HUES6 (cell line): ENCODE data around the gene COG4.

Experiments used
- H3K27ac ChIP-seq: 2 replicates; pipeline ENCODE4 v1.7.0; 2013; ENCODE audit warnings: low read depth, mild to moderate bottlenecking, low read length, inconsistent platforms
- H3K27me3 ChIP-seq: 2 replicates; pipeline ENCODE4 v1.6.1; 2013; ENCODE audit warnings: low read length; ENCODE audit not compliant: control insufficient read depth, insufficient read depth
- H3K36me3 ChIP-seq: 2 replicates; pipeline ENCODE4 v1.6.1; 2013; ENCODE audit warnings: low read length; ENCODE audit not compliant: control insufficient read depth, insufficient read depth
- H3K4me1 ChIP-seq: 2 replicates; pipeline ENCODE4 v1.6.1; 2013; ENCODE audit warnings: low read length; ENCODE audit not compliant: control insufficient read depth, insufficient read depth
- H3K4me3 ChIP-seq: 2 replicates; pipeline ENCODE4 v1.5.1; 2013; ENCODE audit warnings: low read depth, low read length
- H3K9ac ChIP-seq: one replicate; pipeline ENCODE4 v1.6.1; 2013; ENCODE audit warnings: mild to moderate bottlenecking, low read length
- H3K9me3 ChIP-seq: 2 replicates; pipeline ENCODE4 v1.6.1; 2013; ENCODE audit warnings: low read depth, low read length; ENCODE audit not compliant: control insufficient read depth, insufficient read depth

The COG4 gene

DNA sequence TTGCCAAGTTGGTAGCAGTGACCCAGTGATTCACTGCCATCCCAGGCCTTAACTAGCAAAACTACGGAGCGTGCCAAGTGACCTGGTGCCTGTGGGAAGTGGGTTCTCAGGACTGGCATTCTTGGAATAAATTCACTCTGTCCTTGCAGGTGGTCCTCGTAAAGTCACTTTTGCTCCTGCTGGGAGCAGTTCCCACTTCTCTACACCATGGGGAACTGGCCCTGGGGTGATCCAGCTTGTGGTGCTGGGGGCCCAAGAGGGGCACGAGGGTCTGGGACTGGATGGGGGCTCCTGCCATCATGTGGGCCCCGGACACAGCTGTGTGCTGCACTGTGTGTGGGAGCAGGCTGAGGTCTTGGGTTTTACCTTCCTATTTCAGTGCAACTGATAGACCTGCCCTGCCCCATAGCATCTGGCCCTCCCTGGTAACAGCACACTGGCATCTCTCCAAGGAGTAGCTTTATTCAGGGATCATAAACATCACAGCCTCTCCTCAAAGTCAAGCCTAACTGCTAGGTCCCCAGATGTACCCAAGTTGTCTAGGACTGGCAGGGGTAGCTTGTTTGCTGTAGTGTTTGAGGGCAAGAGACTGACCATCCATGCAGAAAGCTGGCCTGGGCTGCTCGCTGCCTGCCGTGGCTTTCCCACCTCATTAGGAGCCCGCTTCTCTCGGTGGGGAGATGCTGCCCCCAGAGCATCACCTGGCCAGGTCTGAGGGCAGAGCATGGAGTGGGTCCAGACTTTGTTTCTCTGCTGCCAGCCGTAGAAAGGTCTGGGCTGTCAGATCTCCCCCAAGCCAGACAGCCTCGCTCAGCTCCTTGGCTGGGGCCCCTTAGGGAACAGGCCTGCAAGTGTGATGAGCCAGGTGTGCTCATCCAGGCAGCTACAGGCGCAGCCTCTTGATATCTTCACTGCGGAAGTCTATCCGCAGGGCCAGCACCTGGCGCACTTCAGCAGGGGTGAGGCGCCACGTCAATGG is 42.9 kb downstream of the COG4 start:
- peaks cover 58% of the 10 kb centered on the region for H3K36me3 ChIP-seq
- H3K27ac ChIP-seq, result no peak overlapping the region
- no peaks in the 10 kb centered on the region for H3K9me3 ChIP-seq
- no peak overlapping the region for H3K9ac ChIP-seq
- H3K4me3 ChIP-seq, result no peak overlapping the region
- H3K4me1 ChIP-seq, result peaks cover 21% of the 10 kb centered on the region
- no peaks in the 10 kb centered on the region for H3K27me3 ChIP-seq

DNA sequence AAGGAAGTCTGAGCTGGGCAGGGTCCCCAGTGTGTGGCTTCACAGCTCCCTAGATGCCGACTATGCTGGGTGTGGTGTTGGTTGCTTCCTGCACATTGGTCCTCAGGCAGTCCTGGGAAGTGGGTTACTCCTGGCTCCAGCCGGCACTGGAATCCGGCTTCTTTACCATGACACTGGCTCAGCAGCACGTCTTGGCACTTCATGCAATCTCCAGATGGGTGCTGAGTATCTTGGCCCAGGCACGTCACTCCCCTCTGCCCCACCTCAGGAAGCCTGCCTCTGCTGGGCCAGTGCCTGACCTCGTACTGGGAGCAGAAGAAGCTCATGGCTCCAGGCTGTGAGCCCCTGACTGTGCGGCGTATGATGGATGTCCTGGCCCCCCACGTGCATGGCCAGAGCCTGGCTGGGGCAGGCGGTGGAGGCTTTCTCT is 44.4 kb downstream of the COG4 start:
- Histone ChIP-seq H3K27me3 (no peaks in the 10 kb centered on the region), H3K4me3 (no peak overlapping the region), H3K9ac (no peak overlapping the region), H3K4me1 (peaks cover 21% of the 10 kb centered on the region), H3K9me3 (no peaks in the 10 kb centered on the region), H3K27ac (no peak overlapping the region), H3K36me3 (peaks cover 61% of the 10 kb centered on the region)

DNA sequence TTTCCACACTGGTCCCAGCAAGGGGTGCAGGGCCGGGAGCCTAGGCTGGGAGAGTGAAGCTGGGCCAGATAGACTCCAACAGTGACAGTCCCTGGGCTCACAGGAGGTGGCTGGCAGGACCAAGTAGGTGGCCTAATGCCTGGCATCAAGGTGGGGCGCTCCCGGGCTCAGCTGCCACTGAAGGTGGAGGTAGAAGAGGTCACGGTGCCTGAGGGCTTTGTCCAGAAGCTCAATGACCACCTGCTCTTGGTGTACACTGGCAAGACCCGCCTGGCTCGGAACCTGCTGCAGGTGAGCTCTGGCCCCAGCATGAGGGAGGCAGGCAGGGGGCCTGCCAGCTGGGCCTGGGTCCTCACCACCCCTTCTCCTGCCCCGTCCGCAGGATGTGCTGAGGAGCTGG is 45.2 kb downstream of the COG4 start:
- H3K27ac ChIP-seq, result no peak overlapping the region
- H3K9me3 ChIP-seq, result no peaks in the 10 kb centered on the region
- H3K4me3 ChIP-seq, result no peak overlapping the region
- H3K9ac ChIP-seq, result no peak overlapping the region
- H3K4me1 ChIP-seq, result peaks cover 21% of the 10 kb centered on the region
- peaks cover 58% of the 10 kb centered on the region for H3K36me3 ChIP-seq
- no peaks in the 10 kb centered on the region for H3K27me3 ChIP-seq

DNA sequence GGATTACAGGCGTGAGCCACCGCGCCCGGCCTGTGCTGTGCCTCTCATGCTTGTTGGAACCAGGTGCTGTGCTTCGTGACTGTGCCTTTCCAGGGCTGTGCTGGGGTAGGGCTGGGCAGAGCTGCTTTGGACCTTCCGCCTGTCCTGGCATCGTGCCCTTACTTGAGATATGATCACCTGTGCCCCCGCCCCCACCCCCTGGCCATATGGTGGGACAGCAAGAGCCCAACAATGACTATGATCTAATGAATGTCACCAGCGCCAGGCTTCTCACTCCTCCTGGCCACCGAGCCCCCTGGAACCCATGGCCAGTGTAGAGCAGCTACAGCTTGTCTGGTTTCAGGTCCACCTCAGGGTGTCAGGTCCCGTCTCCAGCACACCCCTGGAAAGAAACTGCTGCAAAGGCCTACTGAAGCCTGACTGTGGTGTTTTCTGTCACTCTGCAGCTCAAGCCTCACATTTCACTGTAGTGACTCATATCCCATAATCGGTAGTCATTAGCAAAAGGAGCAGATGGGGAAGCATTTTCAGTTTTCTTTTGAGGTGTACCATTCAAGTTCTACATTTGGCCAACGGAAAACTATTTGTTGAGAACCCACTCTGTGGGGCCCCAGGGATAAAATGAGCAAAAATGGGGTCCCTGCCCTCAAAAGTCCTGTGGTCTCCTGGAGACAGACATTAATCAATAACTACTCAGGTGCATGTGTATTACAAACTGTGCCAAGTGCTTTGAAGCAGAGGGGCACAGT is 46.9 kb downstream of the COG4 start:
- Histone ChIP-seq H3K9ac (no peak overlapping the region), H3K9me3 (no peaks in the 10 kb centered on the region)

DNA sequence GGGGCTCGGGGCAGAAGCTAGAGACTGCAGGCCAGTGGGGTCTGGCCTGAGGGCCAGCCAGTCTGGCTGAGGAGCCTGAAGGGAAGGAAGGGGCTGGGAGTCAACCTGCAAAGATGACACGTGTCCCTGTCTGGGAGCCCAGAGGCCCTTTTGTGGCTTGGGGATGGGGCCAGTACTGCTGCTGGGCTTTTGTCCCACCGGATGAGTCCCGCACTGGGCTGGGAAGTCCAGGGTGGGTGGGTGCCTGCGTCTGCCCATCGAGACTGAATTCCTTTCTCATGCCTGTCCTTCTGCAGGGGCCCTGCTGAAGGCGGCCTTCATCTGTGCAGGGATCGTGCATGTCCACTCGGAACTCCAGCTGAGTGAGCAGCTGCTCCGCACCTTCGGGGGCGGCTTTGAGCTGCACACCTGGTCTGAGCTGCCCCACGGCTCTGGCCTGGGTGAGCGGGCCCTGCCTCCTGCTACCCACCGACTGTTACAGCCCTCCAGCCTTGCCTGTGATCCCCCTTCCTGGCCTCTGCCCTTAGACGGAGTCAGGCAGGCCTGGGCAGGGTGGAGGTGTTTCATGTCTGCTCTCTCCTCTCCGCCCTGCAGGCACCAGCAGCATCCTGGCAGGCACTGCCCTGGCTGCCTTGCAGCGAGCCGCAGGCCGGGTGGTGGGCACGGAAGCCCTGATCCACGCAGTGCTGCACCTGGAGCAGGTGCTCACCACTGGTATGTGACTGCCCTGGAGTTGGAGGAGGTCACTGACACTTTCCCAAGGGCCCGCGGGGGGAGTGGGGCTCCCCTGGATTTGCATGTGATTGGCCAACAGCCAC is 48.1 kb downstream of the COG4 start:
- Histone ChIP-seq H3K27me3 (no peaks in the 10 kb centered on the region), H3K36me3 (peaks cover 35% of the 10 kb centered on the region), H3K9me3 (no peaks in the 10 kb centered on the region), H3K4me3 (no peak overlapping the region), H3K9ac (no peak overlapping the region), H3K4me1 (peaks cover 21% of the 10 kb centered on the region), H3K27ac (0 out of 2 replicates have a peak overlapping the region, but pooled peaks have one; percentile 27)

More for the DNA sequence above, 46.9 kb downstream of the COG4 start:
- H3K4me3 ChIP-seq, result no peak overlapping the region
- H3K4me1 ChIP-seq, result peaks cover 21% of the 10 kb centered on the region
- no peaks in the 10 kb centered on the region for H3K27me3 ChIP-seq
- H3K27ac ChIP-seq, result no peak overlapping the region
- peaks cover 47% of the 10 kb centered on the region for H3K36me3 ChIP-seq

DNA sequence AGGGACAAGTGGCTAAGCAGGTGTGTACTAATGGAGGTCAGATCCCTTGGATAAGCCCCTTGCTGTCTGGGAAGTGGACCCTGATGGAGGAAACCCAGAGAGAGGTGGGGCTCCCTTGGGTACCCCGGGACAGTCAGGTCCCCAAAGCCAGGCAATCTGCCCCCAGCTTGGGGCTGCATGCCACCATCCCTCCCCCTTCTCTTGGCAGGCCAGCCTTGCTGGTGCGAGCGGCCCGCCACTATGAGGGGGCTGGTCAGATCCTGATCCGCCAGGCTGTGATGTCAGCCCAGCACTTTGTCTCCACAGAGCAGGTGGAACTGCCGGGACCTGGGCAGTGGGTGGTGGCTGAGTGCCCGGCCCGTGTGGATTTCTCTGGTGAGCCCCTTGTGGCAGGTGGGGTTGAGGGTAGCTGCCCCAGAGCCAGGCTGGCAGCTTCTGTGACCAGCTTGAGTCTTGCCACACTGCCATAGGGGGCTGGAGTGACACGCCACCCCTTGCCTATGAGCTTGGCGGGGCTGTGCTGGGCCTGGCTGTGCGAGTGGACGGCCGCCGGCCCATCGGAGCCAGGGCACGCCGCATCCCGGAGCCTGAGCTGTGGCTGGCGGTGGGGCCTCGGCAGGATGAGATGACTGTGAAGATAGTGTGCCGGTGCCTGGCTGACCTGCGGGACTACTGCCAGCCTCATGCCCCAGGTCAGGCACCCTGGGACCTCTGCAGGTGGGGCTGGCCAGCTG is 48.9 kb downstream of the COG4 start:
- H3K9ac ChIP-seq, result no peak overlapping the region
- no peak overlapping the region for H3K27ac ChIP-seq
- no peaks in the 10 kb centered on the region for H3K9me3 ChIP-seq
- H3K27me3 ChIP-seq, result no peaks in the 10 kb centered on the region
- H3K36me3 ChIP-seq, result peaks cover 28% of the 10 kb centered on the region
- H3K4me3 ChIP-seq, result no peak overlapping the region
- H3K4me1 ChIP-seq, result peaks cover 20% of the 10 kb centered on the region

DNA sequence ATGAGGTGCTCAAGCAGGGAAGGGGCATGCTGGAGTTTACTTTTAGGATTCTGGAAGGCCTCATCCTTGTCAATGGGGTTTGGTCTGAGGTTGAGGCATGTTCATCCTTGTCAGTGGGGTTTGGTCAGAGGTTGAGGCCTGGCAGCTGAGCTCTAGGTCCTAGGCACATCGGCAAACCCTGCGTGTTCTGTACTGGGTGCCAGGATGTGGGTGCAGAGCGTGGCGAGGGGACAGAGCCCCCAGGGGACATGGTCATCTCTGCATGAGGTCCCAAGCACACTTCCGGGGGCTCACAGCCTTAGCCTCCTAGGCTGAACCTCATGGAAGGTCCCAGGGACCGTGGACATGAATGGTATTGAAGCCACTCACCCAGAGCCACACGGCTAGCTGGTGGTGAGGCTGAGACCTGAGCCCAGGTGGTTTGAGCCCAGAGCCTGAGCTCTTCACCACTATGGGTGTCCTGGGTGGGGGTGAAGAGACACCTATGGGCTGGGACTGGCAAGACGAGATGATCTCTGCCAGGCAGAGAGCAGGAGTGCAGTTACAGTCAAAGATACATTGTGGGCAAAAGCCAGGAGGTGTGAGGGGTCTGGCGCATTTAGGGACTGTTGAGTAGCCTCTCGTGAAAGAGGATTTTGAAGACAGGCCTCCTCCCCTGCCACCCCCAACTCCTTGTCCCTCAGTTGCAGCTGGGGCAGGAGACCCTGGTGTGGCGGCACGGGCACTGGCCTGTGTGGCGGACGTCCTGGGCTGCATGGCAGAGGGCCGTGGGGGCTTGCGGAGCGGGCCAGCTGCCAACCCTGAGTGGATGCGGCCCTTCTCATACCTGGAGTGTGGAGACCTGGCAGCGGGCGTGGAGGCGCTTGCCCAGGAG is 49.7 kb downstream of the COG4 start:
- no peaks in the 10 kb centered on the region for H3K9me3 ChIP-seq
- H3K27me3 ChIP-seq, result no peaks in the 10 kb centered on the region
- no peak overlapping the region for H3K27ac ChIP-seq
- no peak overlapping the region for H3K9ac ChIP-seq
- H3K36me3 ChIP-seq, result peaks cover 20% of the 10 kb centered on the region; the same call in 1 of the 2 replicates
- H3K4me3 ChIP-seq, result no peak overlapping the region
- peaks cover 12% of the 10 kb centered on the region for H3K4me1 ChIP-seq

DNA sequence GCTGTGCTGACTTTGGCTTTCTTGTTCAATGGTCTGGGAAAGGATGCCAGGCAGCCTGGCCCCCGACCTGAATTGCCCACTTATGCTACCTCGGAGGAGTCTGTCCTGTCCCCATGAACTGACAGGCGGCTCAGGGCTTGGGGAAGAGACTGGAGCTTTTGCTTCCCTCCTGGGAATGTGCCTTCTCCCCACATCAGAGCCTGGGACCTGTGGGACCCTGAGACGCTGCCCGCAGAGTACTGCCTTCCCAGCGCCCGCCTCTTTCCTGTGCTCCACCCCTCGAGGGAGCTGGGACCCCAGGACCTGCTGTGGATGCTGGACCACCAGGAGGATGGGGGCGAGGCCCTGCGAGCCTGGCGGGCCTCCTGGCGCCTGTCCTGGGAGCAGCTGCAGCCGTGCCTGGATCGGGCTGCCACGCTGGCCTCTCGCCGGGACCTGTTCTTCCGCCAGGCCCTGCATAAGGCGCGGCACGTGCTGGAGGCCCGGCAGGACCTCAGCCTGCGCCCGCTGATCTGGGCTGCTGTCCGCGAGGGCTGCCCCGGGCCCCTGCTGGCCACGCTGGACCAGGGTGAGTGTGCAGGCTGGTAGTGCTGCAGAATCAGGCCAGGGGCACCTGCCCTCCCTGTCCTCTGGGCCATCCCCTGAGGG is 50.4 kb downstream of the COG4 start:
- H3K36me3 ChIP-seq, result peaks cover 12% of the 10 kb centered on the region; the same call in 1 of the 2 replicates
- H3K9me3 ChIP-seq, result no peaks in the 10 kb centered on the region
- no peak overlapping the region for H3K9ac ChIP-seq
- peaks cover 7% of the 10 kb centered on the region; the same call in 1 of the 2 replicates for H3K4me1 ChIP-seq
- no peak overlapping the region for H3K4me3 ChIP-seq
- no peak overlapping the region for H3K27ac ChIP-seq
- H3K27me3 ChIP-seq, result no peaks in the 10 kb centered on the region

DNA sequence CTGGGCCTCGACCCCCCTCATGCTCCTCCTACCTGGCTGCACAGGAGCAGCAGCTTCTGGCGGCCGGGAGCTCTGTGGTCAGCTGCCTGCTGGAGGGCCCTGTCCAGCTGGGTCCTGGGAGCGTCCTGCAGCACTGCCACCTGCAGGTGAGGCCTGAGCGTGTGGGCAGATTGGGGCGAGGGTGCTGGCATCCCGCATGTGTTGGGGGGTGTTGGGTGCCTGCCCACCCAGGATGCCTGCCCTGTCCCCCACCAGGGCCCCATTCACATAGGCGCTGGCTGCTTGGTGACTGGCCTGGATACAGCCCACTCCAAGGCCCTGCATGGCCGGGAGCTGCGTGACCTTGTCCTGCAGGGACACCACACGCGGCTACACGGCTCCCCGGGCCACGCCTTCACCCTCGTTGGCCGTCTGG is 52.4 kb downstream of the COG4 start:
- Histone ChIP-seq H3K9me3 (no peaks in the 10 kb centered on the region), H3K9ac (no peak overlapping the region), H3K27ac (no peak overlapping the region), H3K36me3 (peaks cover 12% of the 10 kb centered on the region; the same call in 1 of the 2 replicates), H3K4me1 (no peaks in the 10 kb centered on the region), H3K4me3 (no peak overlapping the region), H3K27me3 (no peaks in the 10 kb centered on the region)
